Sigmoid colon (tissue), 7 donors: ENCODE data around the gene EVI2A. TPM values are rescaled to one million over a fixed set of nuclear protein-coding genes. Genes with fewer than 3 reads are reported as not detected.

Experiments
- DNase-seq: peaks from one replicate; pipeline ENCODE4 v3.0.0-alpha.2; 2019
- H3K27ac ChIP-seq, 4 donors: fragments of 200-600 bp; sonication (generic); one replicate each; pipeline ENCODE4 v1.5.1; 2016 to 2019; ENCODE audit warnings: mild to moderate bottlenecking in 1 of 4
- H3K27me3 ChIP-seq, 3 donors: fragments of 200-600 bp; sonication (generic); one replicate each; pipeline ENCODE4 v1.5.1; 2019; ENCODE audit warnings: mild to moderate bottlenecking in 1 of 3
- H3K36me3 ChIP-seq, 4 donors: fragments of 200-600 bp; sonication (generic); one replicate each; pipeline ENCODE4 v1.5.1; 2016 to 2019
- H3K4me1 ChIP-seq, 4 donors: fragments of 200-600 bp; sonication (generic); one replicate each; pipeline ENCODE4 v1.5.1; 2017 to 2019
- H3K4me3 ChIP-seq, 4 donors: fragments of 200-600 bp; sonication (generic); one replicate each; pipeline ENCODE4 v1.5.1; 2017 to 2019; ENCODE audit warnings: mild to moderate bottlenecking in 2 of 4, moderate library complexity in 1 of 4
- H3K9me3 ChIP-seq, 4 donors: fragments of 200-600 bp in 3 of 4; sonication (generic) in 3 of 4; one replicate each; pipeline versions ENCODE4 v1.5.1 to v1.6.1; 2013 to 2019
- CTCF ChIP-seq, 4 experiments: fragments of 450-650 bp in 3 of 4; fragments of 200-600 bp in 1 of 4; IDR thresholded peaks; one replicate each; pipeline ENCODE4 v1.5.1; 2016 to 2019; ENCODE audit warnings: antibody characterized with exemption in 4 of 4, mild to moderate bottlenecking in 3 of 4, moderate library complexity in 2 of 4
- EP300 ChIP-seq, 4 donors: sonication (generic); formaldehyde crosslinking; IDR thresholded peaks; one replicate each; pipeline ENCODE4 v1.6.1; 2017; ENCODE audit warnings: antibody characterized with exemption in 4 of 4
- POLR2A ChIP-seq, 2 donors: fragments of 450-650 bp; IDR thresholded peaks; one replicate each; pipeline ENCODE4 v1.6.1; 2016; ENCODE audit warnings: antibody characterized with exemption in 2 of 2, mild to moderate bottlenecking in 2 of 2, moderate library complexity in 2 of 2
- POLR2AphosphoS5 ChIP-seq, 4 donors: sonication (generic); formaldehyde crosslinking; IDR thresholded peaks; one replicate each; pipeline ENCODE4 v1.6.1; 2017; ENCODE audit warnings: antibody characterized with exemption in 4 of 4
- WGBS, 2 donors: extraction: QIAGEN DNeasy Blood & Tissue Kit; methylation state at CpG; one replicate each; pipeline ENCODE4 v1.1.7; 2013; 5-methylcytosine and 5-hydroxymethylcytosine counted together
- intact Hi-C: fragments of 100-400 bp; cut with DNase I; formaldehyde crosslinking; loops from one replicate; pipeline ENCODE4 v1.15.1; 2023
- polyA plus RNA-seq, 3 donors: library from polyadenylated mRNA; stranded (reverse); fragments of 200-250 nt; gene quantifications; one replicate each; pipeline ENCODE4 v1.2.3, GENCODE V29; 2013
- total RNA-seq, 4 donors: library from RNA; depleted of rRNA; stranded (reverse); fragments of >200 nt; gene quantifications; one replicate each; pipeline ENCODE4 v1.1.0, GENCODE V29; 2016
- donor health status: healthy with polysubstance abuse.
- donor health status: Bipolar disorder and iron deficiency.
- donor health status: healthy.

EVI2A gene
- total and polyA plus RNA-seq, 7 donors = 6.9 to 23.0 (median 9.0) TPM

GRCh38 chr17:31328160-31328535 is 6.7 kb upstream of the EVI2A start:
- Histone ChIP-seq H3K36me3 (peaks cover 0 to 41% (median 14%) of the 10 kb centered on the region in 4 donors), H3K4me1 (no peaks in the 10 kb centered on the region), H3K9me3 (no peaks in the 10 kb centered on the region), H3K4me3 (no peak overlapping the region), H3K27ac (no peak overlapping the region), H3K27me3 (no peaks in the 10 kb centered on the region)
- DNase-seq = no peak
- intact Hi-C loops = no loop called here
- TF ChIP-seq CTCF (IDR thresholded peaks at IDR 0.05) (no peak), POLR2AphosphoS5 (IDR thresholded peaks at IDR 0.05) (no peak), POLR2A (IDR thresholded peaks at IDR 0.05) (no peak), EP300 (IDR thresholded peaks at IDR 0.05) (no peak)

GRCh38 chr17:31327534-31328159 is 6.2 kb upstream of the EVI2A start:
- TF ChIP-seq CTCF (IDR thresholded peaks at IDR 0.05) (no peak), POLR2A (IDR thresholded peaks at IDR 0.05) (no peak), POLR2AphosphoS5 (IDR thresholded peaks at IDR 0.05) (no peak), EP300 (IDR thresholded peaks at IDR 0.05) (no peak)
- no peak for DNase-seq
- intact Hi-C loops = no loop called here
- Histone ChIP-seq H3K27me3 (no peaks in the 10 kb centered on the region), H3K9me3 (no peaks in the 10 kb centered on the region), H3K4me1 (no peaks in the 10 kb centered on the region), H3K36me3 (peaks cover 0 to 41% (median 14%) of the 10 kb centered on the region in 4 donors), H3K4me3 (no peak overlapping the region), H3K27ac (no peak overlapping the region)
- WGBS, 2 donors = 96 to 97% methylated on average over 12 of the region's 12 CpGs

- Histone ChIP-seq H3K27ac (no peak overlapping the region), H3K36me3 (peaks cover 0 to 27% (median 13%) of the 10 kb centered on the region in 4 donors), H3K4me1 (no peaks in the 10 kb centered on the region), H3K4me3 (no peak overlapping the region), H3K9me3 (no peaks in the 10 kb centered on the region), H3K27me3 (no peaks in the 10 kb centered on the region)
- intact Hi-C loops = no loop called here
- no peak for TF ChIP-seq POLR2A (IDR thresholded peaks at IDR 0.05)
- TF ChIP-seq POLR2AphosphoS5 (IDR thresholded peaks at IDR 0.05) = no peak
- TF ChIP-seq CTCF (IDR thresholded peaks at IDR 0.05) = no peak
- no peak for TF ChIP-seq EP300 (IDR thresholded peaks at IDR 0.05)
- no peak for DNase-seq
Observed at GRCh38 chr17:31323551-31323950, 2.1 kb upstream of the EVI2A start.

GRCh38 chr17:31321966-31322365 is 544 bp upstream of the EVI2A start:
- no peak overlapping the region for H3K4me3 ChIP-seq
- H3K27me3 ChIP-seq = no peaks in the 10 kb centered on the region
- H3K36me3 ChIP-seq = peaks cover 0 to 14% (median 11%) of the 10 kb centered on the region in 4 donors
- no peak for DNase-seq
- WGBS, 2 donors = 79 to 93% methylated on average over 4 of the region's 4 CpGs
- H3K4me1 ChIP-seq = peaks cover 0 to 10% (median 0%) of the 10 kb centered on the region in 4 donors
- H3K27ac ChIP-seq = no peak overlapping the region
- H3K9me3 ChIP-seq = no peaks in the 10 kb centered on the region
- intact Hi-C loops = no loop called here
- no peak for TF ChIP-seq POLR2A (IDR thresholded peaks at IDR 0.05)
- no peak for TF ChIP-seq CTCF (IDR thresholded peaks at IDR 0.05)
- no peak for TF ChIP-seq EP300 (IDR thresholded peaks at IDR 0.05)
- no peak for TF ChIP-seq POLR2AphosphoS5 (IDR thresholded peaks at IDR 0.05)

GRCh38 chr17:31320791-31321190 is 631 bp downstream of the EVI2A start:
- peaks cover 0 to 5% (median 3%) of the 10 kb centered on the region in 4 donors for H3K36me3 ChIP-seq
- no peaks in the 10 kb centered on the region for H3K27me3 ChIP-seq
- no peaks in the 10 kb centered on the region for H3K9me3 ChIP-seq
- intact Hi-C loops = no loop called here
- peak overlapping the region in 2 of 4 donors; percentile 18 to 30 for H3K4me3 ChIP-seq
- H3K4me1 ChIP-seq = peaks cover 0 to 10% (median 0%) of the 10 kb centered on the region in 4 donors
- WGBS, 2 donors = 38 to 57% methylated on average over 1 of the region's 1 CpG
- no peak for DNase-seq
- peak overlapping the region in 2 of 4 donors; percentile 16 to 39 for H3K27ac ChIP-seq
- no peak for TF ChIP-seq POLR2AphosphoS5 (IDR thresholded peaks at IDR 0.05)
- no peak for TF ChIP-seq POLR2A (IDR thresholded peaks at IDR 0.05)
- no peak for TF ChIP-seq CTCF (IDR thresholded peaks at IDR 0.05)
- no peak for TF ChIP-seq EP300 (IDR thresholded peaks at IDR 0.05)
